ENCODE data around the gene AKAP1.

AKAP1 gene

DNA sequence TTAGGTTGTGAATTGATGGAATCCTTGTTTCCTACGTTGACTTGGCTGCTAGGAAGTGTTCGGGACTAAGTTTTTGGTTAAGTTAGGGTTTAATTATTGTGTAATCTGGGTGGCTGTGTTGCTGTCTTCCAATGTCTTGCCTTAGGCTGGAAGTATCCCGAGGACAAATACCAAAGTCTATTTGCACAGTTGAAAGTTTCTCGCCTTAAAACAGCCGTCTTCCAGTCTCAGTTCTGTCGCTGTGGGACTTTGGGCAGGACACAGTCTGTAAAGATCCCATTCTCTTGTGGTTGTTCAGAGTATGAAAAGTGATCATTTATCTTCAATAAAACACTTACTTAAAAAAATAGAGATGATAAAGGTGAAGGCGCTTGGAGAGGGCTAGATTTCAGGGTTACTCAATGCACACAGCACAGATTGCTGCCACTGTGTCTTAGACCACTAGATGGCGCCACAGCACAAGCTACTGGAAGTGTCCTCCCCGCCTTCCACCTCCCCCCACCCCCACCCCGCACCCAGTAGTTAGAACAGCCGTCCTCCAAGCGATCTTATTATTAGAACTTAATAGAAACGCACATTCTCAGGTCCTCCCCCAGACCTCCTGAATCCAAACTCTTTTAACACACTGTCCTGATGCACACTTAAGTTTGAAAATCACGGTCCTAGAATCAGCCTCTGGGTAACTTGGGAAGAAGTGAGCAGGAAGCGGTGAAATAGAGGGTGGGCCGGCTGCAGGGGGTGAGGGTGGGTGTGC is 45.8 kb downstream of the AKAP1 start:
- DNase-seq (ENCODE audit: low spot score): peak; percentile 57

DNA sequence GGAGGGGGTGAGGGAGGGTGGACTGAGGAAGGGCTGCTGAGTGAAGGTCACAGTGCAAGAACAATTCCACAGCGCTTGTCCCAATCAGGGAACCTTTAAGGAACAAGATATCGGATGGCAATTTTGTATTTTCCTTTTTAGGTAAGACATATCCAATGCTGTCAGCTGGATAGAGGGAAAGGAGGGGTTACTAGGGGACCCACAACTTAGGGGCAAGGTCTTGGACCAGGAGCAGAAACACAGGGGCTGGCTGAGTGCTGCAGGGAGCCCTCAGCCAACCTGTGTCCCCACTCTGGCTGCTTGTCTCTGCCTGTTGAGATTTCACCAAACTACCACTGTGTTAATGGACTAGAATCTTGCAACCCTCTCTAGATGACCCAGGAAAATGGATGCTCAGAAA is 47.6 kb downstream of the AKAP1 start:
- DNase-seq (ENCODE audit: low spot score): no peak

DNA sequence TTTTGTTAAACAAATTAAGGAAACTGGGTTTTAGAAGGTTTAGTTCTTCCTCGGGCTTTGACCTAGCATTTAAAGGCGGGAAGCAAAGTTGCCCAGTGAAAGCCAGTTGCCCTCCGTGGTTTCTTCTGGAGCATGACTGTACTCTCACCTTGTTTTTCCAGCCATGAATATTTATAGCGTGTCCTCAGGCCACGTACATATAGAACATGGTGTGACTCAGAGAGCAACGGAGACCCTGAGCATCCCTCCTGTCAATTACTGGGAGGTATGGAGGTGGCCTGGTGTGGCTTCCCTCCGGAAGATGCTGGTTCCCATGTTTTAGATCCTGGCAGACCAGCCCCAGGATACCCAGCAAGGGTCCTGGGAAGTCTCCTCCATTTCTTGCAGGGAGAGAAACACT is 48.4 kb downstream of the AKAP1 start:
- DNase-seq (ENCODE audit: low spot score): peak; percentile 36

DNA sequence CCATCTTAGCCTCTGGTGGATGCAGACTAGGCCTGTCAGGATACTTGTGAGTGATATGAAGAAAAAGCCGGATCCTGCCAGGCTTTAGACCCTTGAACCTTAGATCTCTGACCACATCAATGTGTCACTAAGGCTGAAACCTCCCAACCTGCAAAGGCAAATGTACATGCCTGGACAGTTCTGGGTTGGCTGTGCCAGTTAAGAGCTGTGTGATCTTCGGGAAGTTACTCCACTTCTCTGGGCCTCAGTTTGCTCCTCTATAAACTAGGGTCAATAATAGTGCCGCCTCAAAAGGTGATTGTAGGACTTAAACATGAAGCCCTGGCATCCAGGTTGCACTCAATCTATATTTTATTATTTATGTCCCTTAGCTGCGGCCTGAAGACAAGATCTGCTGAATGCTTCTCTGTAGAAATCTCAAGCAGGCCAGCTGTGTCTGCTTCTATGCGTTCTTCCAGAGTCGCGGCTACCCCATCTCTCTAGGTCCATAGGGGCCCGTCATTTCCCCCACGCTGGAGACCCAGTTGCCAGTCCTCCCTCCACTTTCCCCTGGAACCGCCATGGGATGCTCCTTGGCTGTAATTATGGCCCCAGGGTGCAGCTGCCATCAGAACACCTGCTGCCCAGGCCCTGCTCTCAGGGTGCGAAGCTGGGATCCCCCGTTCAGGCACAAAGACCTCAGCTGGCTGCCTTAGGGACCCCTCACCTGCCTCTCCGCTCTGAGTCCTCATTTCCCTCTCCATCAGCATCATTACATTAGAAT is 50.2 kb downstream of the AKAP1 start:
- no peak for DNase-seq (ENCODE audit: low spot score)

DNA sequence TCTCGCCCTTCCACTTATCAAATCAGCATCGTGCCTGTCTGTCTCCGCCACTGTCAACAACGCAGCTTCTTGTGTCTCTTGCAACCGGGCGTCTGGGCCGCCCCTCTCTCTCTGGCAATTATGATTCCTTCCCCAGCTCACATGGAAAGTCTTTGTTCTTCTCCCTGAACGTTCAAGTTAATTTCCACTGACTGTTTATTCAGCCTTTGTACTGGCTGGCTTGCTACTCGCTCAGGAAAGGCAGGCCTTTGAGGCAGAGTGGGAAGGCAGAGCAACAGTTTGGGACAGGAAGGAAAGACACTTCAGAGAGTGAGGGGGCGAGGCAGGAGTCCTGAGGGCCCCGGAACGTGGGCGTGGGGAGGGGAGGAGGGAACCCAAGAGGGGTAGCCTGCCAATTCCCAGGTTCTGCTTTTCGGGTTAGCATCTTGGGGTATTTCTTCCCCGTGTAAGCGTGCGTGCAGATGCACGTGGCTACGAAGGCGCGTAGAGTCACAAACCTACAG is 50.8 kb downstream of the AKAP1 start:
- DNase-seq (ENCODE audit: low spot score): no peak

DNA sequence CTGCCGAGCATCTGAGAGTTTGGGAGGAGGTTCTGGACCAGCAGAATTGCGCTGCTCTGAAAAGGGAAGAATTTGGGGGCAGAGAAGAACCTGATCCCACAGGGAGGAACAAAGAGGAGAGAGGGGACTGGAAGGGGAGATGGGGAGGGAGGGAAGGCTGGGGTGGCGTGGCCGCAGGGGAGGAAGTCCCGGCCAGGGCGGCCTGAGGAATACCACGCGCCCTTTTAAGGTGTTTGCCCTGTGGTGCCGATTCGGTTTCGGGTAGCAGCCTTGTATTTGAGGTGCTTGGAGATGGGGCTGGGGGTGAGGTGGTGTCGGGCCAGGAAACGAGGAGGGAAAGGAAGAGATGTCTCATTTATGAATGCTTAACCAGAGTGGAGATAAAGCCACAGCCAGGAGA is 51.3 kb downstream of the AKAP1 start:
- DNase-seq (ENCODE audit: low spot score): no peak

DNA sequence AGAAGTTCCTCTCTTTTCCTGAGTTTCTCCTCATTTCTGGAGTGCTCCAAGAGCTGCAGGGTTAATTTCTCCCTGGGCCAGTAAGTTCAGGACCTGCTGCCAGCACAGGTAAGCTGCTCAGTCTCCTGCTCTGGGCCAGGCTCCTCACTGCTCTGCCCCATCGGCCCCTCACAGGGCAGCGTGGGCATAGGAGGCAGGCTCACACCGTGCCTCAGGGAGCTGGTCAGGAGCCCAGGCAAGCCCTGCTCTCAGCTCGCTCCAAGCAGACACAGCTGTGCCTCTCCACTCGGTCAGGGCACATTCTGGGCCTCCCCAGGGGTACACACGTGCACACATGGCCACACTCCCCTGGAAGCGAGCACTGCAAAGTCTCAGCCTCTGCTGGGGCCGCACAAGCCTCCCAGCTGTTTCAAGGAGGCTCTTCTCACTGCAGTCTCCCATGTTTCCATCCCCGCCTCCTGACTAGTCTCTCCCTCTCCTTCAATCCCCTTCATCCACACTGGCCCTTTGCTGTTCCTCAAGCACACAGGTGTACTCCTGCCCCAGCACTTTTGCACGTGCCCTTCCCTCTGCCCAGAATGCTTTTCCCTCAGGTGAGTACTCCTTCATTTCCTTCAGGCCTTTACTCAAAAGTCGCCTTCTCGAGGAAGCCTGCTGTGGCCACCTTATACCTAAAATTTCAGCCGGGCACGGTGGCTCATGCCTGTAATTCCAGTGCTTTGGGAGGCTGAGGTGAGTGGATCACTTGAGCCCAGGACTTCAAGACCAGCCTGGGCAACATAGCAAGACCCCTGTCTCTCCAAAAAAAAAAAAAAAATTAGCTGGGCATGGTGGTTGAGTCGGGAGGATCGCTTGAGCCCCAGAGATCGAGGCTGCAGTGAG is 53.2 kb downstream of the AKAP1 start:
- DNase-seq (ENCODE audit: low spot score): no peak

DNA sequence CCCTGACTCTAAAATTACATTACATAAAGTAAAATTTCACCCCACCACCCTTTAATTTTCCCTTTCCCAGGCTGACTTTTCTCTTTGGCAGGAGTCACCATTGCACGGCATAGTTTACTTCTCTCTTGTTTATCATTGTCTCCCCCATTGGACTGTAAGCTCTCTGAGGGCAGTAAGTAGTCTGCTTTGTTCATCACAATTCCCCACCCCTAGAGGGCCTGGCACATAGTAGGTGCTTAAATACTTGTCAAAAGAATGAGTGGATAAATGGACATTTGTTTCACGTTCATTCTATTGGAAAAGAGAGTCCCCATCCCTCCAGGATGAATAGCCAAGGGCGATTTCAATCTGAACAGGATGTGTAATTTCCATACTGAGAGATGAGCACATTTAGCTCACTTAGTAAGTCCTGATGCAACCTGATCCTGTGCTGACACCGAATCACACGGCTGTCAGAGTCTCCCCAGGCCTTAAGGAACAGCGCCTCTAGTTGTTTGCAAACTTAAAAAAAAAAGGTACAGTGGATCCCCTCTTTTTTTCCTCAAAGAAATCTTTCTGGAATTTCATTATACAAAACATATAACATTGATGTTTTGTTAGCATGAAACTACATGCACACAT is 54.0 kb downstream of the AKAP1 start:
- DNase-seq (ENCODE audit: low spot score): no peak

DNA sequence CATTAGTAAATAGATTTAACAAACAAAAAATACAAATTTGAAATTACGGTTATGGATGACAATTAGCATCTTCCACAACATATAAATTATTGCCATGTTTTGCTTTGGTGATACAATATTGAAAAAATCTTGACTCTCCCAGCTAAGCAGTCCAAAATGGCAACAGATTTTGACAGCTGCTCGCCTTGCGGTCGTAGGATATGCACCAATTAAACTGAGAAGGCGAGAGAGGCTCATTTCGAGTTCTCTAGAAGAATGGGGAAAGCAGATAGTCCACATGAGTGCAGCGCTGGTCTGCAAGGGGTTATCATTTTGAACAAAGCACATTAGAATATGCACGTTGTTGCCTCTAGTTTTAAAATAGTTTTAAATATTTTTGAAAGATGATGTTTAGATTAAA is 55.3 kb downstream of the AKAP1 start:
- no peak for DNase-seq (ENCODE audit: low spot score)

DNA sequence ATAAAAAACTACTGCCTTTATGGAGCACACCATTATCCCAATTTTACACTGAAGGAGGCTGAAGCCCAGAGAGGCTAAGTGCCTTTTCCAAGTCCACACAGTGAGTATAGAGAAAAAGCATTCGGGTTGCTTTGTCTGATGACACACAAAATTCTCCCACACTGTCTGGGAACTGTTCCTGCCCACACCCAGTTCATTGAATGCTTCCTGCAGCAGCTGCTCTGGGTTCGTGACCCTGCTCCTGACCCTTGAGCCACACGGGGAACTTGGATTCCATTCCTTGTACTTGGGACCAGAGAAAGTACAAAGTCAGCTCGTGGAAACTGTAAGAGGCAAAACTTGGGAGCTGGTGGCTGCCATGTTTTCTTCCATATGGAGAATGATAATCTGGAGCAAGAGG is 57.9 kb downstream of the AKAP1 start:
- DNase-seq (ENCODE audit: low spot score): no peak

DNA sequence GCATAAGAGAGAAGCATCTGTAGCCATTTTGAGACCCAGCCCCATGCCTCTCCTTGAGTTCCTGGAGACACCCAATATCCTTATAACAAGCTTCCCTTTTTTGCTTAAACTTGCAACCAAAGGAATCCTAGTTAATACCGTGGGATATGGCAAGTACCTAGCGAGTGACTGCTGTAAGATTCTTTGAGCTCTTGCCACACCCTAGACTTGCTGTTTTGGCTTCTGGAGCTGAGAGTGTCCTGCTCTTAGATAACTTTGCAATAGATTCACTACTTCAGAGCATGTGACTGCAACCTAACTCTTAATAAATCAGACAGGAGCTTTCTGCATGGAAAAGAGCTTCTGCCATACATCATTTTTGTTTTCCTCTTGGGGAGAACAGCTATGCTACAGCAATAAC is 58.3 kb downstream of the AKAP1 start:
- no peak for DNase-seq (ENCODE audit: low spot score)

DNA sequence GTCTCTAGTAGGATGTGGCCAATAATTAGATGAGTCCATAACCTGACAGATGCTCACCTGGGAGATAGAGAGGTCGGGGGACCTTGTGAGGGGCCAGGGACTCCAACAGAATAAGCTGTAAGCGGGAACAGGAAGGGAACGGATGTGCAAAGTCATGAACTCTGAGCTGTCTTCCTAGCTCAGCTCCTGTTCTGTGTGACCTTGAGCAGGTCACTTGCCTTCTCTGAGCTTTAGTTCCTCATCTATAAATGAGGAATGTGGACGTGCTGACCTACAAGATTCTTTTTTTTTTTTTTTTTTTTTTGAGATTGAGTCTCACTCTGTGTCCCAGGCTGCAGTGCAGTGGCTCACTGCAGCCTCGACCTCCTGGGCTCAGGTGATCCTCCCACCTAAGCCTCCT is 58.9 kb downstream of the AKAP1 start:
- no peak for DNase-seq (ENCODE audit: low spot score)

DNA sequence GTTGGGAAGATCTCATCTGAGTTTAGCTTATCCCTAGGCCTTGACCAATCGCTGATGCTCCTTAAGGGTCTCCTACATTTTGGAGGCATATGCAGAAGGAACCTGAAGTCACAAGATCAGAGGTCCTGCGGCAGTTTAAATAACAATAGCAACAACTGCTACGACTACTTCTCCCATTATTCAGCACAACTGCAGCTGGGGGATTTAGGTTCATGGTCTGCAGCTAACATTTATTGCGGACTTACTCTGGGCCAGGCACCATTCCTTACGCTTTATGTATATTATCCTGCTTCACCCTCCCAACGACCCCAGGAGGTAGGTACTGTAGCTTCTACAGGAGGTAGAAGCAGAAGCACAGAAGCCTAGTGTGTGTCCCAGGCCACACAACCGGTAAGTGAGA is 59.5 kb downstream of the AKAP1 start:
- DNase-seq (ENCODE audit: low spot score): no peak

DNA sequence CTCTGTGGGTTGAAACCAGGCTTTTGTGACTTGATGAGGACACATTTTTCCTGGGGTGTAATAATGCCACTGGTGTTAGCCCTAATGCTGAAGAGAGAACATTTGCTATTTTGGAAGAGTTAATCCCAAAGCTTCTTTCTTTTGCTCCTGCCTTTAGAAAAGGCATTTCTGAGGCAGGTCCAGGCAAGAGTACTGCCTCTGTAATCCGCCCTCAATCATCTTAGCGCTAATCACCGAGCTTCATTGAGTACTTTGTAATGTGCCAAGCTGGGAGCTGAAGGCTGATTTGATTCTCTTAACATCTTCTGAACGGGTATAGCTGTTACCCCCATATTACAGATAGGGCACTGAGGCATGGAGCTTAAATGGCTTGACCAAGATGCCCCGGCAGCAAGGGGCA is 60.3 kb downstream of the AKAP1 start:
- DNase-seq (ENCODE audit: low spot score): no peak

DNA sequence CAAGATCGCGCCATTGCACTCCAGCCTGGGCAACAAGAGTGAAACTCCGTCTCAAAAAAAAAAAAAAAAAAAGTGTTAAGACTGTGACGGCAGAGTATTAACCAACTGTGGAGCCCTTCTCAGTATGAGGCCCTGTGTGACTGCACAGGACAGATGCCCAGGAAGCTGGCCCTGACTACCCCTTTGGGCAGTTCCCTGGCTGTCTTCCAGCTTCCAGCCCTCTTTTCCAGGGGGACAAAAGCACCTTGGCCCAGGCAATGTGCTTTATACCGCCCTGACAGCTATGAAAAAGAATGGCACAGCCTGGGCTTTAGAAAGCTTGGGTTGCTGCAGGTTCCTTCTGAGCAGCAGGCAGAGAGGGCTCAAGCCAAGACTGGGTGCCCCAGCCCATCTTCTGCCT is 61.2 kb downstream of the AKAP1 start:
- no peak for DNase-seq (ENCODE audit: low spot score)

DNA sequence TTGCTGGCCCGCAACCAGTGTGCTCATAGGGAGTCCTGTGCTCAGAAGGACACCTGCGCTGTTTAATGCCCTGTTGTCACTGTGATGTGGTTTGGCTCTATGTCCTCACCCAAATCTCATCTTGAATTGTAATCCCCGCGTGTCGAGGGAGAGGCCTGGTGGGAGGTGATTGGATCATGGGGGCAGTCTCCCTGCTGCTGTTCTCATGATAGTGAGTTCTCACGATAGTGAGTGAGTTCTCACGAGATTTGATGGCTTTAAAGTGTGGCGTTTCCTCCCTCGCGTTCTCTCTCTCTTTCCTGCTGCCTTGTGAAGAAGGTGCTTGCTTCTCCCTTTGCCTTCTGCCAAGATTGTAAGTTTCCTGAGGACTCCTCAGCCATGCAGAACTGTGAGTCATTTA is 66.8 kb downstream of the AKAP1 start:
- DNase-seq (ENCODE audit: low spot score): no peak

DNA sequence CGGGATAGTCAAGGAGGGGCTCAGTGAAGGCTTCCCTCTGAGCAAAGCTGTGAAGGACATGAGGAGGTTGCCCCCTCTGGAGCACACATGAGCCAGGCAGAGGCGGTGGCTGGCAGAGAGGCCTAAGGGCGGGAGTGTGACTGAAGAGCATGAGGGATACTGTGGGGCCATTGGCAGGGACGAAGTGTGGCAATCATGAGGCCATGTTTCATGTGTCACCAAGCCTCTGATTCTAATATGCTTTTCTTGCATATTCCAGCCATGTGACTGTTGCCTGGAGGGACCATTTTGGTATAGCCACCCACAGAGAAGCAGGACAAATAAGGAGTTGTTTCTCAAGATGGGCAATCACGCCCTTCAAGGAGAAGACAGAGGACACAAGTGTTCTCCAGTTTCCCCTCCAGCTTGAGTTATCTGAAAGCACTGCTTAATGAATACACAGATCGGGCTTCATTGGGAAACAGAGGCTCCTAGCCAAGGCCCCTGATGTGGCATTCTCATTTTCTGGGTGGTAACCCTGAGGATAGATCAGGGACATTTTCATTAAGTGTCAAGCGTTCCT is 68.0 kb downstream of the AKAP1 start:
- DNase-seq (ENCODE audit: low spot score): no peak

DNA sequence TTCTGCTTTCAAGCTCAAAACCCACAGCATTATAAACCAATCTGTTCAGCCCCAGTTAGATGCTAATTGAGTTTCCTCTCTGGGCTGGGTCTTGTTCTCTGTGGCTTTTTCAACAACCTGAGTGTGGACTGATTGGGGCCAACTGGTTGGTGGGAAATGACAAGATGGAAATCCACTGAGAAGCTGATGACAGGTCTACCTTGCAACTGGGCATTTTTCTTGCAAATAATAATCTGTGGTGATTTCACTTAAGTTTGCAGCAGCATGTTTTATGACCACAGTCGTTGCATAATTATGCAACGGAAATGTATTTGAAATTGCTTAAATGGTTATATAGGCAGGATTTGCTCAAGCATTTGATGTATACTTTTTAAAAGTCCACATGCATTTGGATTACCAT is 69.9 kb downstream of the AKAP1 start:
- DNase-seq (ENCODE audit: low spot score): no peak

DNA sequence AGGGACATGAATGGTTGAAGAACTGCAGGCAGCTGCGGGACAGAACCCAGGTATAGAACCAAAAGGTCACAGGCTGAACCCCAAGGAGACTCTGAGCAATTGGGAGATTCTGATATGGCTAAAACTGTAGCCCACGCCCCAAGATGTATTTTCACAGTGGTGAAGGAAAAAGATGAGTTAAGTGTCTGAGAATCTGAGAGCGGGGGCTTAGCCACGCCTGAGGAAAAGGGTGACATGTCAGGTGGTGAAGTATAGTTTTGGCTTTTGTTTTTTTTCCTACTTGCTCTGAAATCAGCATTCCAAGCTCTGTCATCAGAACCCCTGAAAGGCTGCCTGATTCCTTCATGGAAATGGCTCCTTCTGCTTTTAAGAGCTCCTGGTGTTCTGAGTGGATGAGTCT is 73.3 kb downstream of the AKAP1 start:
- no peak for DNase-seq (ENCODE audit: low spot score)

DNA sequence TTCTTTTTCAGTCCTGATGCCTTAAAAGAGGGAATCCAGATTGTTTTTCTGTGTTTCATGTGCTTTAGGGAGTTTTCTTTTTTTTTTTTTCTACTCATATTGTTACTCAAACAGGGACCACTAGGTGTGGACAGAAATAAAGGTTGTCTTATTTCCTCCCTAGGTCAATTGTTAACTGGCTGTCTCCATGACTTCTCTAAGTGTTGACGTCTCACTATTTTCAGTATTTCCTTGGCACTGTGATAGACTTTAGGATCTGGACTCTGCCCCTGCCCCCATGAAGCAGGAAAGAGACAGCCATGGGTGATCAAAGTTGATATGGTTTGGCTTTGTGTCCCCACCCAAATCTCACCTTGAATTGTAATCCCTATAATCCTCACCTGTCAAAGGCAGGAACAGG is 73.7 kb downstream of the AKAP1 start:
- no peak for DNase-seq (ENCODE audit: low spot score)

DNA sequence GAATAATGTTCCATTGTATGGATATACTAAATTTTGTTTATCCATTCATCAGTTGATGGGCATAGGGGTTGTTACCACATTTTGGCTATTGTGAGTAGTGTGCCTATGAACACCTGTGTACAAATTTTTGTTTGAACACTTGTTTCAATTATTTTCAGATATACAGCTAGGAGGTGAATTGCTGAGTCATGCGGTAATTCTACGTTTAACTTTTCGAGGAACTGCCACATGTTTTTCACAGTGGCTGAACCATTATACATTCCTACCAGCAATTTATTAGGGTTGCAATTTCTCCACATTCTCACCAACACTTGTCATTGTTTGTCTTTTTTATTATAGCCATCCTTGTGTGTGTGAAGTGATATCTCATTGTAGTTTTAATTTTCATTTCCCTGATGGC is 75.6 kb downstream of the AKAP1 start:
- DNase-seq (ENCODE audit: low spot score): no peak

DNA sequence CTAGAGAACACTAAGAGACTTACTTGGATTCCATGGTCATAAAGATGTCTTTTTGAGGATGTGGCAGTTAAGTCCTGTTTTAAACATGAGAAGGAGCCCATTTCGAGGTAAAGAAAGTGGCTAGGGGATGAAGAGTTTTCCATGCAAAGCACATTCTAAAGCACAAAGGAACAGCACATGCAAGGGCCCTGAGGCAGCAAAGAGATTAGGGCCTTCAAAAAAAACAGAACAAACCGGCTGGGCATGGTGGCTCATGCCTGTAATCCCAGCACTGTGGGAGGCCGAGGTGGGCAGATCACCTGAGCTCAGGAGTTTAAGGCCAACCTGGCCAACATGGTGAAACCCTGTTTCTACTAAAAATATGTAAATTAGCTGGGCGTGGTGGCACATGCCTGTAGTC is 79.8 kb downstream of the AKAP1 start:
- no peak for DNase-seq (ENCODE audit: low spot score)
